Activated CD4-positive, CD25-positive, alpha-beta regulatory T cell treated with anti-CD3 and anti-CD28 coated beads, Interleukin-2, amount 50 U/mL, for 16 hours (primary cell): ENCODE results near the gene SMAP1.

Source experiments
- DNase-seq: peaks from one replicate; pipeline ENCODE4 v3.0.0-alpha.2; 2020; ENCODE audit warnings: low read depth, low spot score

The SMAP1 gene

DNA sequence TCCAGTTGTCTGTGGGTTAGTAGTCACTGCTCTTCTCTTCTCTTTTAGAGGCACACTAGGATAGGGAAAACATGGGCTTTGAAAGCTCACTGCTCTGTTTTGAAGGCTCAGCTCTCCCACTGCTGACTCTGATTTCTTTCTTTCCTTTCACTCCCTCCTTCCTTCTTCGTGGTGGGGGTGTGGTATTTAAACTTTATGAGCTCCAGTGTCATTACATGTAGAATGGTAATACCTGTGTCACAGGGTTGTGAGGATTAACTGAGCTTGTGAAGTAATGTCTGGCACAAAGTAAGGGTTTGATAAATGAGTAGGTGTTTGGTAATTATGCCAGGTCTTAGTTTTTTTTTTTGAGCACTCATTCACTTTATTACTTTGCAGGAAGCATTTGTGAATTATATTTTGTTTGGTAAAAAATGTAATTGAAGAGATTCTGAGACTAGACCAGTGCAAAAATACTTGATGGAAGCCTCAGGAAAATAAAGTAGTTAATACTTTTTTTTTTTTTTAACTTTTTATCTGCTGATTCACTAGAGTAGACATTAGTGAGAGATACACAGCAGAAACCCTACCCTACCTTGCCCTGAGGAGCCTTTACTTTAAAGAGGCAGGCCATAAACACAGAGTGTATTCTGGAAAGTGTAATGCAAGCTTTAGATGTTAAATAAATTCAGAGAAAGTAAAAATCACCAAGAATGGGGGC is 17.3 kb downstream of the SMAP1 start:
- no peak for DNase-seq

- no peak for DNase-seq
These were observed 18.0 kb downstream of the SMAP1 start for GRCh38 chr6:70685494-70686180.

- no peak for DNase-seq
These were observed 19.0 kb downstream of the SMAP1 start for GRCh38 chr6:70686548-70687133.

GRCh38 chr6:70693887-70694286 is 26.2 kb downstream of the SMAP1 start:
- no peak for DNase-seq

DNA sequence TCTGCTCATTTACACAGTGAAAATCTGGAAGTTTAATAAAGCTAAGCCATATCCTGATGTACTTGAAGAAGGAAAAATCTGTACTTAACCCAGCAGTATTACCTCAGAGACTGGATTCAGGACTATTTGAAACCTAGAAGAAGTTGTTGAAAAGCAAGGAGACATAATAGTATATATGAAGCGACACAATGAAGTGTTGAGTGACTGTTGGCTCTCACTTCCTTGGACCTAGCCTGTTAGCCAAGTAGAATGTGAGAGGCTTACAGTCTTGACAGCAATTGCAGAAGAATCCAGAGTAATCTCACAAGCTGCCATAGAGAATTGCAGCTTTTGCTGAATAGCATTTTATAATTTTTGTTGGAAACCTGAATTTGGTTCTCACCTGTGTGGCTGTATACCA is 26.7 kb downstream of the SMAP1 start:
- DNase-seq = no peak

DNA sequence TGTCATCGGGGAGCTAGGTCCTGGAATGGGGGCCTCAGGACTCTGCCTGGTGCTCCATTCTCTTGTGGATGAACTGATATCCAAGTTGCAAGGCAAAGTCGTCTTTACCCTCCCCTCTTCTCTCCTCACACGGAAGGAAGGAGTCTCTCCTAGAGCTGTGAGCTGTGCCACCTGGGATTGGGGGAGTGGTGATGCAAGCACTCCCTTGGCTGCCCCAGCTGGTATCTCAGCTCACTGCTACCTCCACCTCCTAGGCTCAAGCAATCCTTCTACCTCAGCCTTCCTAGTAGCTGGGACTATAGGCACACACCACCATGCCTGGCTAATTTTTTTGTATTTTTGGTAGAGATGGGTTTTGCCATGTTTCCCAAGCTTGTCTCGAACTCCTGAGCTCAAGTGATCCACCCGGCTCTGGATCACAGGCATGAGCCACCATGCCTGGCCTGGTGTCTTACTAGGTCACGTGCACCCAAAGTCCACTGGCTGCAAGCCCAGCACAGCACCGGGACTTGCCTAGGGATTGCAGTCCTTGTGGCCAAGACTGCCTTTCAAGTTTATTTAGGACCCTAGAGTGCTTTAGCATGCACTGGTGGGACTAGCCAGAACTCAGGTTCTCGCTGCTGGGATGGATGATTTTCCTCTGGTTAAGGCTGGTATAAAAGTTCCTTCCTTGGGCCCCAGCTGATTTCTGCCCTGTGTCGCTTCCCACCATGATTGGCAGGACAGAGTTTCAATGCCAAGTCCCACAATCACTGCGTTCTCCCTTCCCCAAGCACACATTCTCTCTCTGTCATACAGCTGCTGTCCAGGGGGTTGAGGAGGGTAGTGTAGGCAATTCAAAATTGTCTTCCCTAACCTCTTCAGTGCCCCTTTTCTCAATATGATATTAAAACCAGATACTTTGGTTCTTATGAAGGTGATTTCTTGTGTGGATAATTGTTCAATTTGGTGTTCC is 33.5 kb downstream of the SMAP1 start:
- DNase-seq = no peak

- DNase-seq = no peak
These were observed 38.1 kb downstream of the SMAP1 start for GRCh38 chr6:70705772-70706171.

DNA sequence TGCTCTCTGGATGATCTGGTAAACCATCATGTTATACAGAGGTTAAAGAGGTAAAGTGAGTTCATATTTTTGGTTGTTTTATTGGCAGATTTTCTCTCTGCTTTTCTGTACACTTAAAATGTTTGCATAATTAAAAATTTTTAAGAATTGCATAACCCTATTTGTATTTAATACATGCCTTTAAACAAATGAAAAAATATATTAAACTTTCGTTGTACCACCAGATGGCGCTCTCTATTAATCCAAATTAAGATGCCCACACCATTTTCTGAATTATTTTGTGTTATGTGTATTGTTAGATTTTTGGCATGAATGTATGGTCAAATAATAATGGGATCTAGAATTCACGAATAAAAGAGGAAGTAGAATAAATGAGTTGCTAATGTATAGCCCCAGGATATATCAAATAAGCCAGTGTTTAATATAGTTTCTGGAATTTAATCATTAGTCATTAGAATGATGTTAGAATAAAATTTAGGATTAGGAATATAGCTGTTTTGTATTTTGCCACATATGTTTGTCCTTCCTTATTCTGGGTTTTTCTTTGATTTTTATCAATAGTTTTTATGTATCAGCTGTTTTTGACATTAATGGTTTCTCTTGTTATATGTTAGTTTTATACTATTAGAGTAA is 38.9 kb downstream of the SMAP1 start:
- no peak for DNase-seq

- no peak for DNase-seq
These were observed 40.2 kb downstream of the SMAP1 start for GRCh38 chr6:70707893-70708292.

GRCh38 chr6:70708448-70708847 is 40.8 kb downstream of the SMAP1 start:
- no peak for DNase-seq

GRCh38 chr6:70709826-70710225 is 42.1 kb downstream of the SMAP1 start:
- DNase-seq = no peak

GRCh38 chr6:70714716-70715257 is 47.1 kb downstream of the SMAP1 start:
- DNase-seq = no peak

DNA sequence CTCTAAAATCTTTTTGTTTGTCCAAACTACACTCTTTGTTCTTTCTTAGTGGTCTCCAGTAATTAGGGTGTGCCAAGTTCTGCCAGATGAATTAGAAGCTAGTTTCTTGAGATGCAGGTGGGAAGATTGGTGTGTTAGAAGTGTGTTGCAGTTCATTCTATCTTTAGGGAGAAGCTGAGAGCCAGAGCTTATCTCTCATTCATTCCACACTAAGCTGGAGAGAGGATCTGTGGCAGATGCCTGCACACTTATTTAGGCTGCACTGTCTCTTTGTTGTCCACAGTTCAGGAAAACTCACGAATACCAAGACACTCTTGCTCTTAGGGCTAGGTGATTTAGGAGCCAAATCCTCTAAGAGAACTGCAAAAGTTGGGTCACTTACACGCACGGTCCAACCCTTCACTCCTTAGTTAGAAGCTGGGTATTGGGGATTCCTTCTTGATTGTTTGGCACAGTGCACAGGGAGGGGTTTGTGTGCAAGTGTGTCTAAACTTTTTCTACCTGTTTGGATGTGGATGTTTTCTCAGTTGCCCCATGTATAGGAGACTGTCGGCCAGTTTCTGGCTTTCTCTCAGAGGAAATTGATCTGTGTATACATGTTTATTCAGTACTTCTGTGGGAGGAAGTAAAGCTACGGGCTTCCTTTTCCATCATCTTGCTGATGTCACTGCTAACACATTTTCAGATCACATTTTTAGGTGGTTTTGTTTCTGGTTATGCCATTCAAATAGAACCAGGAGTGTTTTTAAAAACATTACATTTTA is 49.5 kb downstream of the SMAP1 start:
- DNase-seq = no peak

DNA sequence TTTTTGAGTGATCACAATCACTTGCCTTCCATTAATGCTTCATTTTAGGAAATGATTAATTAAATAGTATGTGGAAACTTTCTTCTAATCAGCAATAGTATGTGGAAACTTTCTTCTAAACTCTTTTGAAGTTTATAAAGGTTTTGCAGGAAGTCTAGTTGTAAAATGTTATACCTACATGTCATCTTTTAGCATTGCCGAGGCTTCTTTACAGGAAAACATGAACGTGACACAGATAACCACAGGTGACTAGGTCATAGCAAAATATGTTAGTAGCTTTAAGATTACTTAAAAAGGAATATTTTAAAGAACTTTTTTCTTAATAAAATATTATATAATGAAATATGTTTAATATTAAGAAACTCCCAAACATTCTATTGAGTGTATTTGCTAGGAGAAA is 56.8 kb downstream of the SMAP1 start:
- DNase-seq = no peak

GRCh38 chr6:70725817-70726415 is 58.2 kb downstream of the SMAP1 start:
- no peak for DNase-seq

DNA sequence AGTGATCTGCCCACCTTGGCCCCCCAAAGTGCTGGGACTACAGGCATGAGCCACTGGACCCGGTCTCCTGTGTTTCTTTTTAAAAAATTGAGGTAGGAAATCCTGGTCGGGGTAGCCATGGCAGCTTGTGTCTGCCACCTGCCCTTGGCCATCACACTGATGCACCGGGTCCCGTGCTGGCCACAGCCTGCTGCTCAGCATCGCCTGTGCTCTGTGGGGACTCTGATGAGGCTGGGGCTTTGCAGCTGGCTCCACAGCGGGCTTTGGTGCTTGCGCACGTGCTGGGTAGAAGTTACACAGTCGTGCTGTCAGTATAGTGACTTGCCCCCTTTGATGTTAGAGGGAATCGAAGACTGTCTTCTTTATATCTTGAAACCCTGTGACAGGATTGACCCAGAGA is 66.7 kb downstream of the SMAP1 start:
- no peak for DNase-seq

GRCh38 chr6:70734979-70735378 is 67.3 kb downstream of the SMAP1 start:
- DNase-seq = no peak

DNA sequence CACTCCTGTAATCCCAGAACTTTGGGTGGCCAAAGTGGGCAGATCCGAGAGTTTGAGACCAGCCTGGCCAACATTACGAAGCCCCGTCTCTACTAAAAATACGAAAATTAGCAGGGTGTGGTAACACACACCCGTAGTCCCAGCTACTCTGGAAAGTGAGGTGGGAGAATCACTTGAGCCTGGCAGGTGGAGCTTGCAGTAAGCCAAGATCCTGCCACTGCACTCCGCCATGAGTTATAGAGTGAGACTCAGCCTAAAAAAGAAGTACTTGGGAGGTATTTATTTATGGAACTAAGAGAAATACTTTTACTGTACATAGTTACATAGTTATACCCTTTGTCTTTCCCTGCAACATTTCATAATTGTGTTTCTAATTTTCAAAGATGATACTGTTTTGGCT is 67.8 kb downstream of the SMAP1 start:
- DNase-seq = no peak

- DNase-seq = no peak
These were observed 70.3 kb downstream of the SMAP1 start for GRCh38 chr6:70738028-70738427.

DNA sequence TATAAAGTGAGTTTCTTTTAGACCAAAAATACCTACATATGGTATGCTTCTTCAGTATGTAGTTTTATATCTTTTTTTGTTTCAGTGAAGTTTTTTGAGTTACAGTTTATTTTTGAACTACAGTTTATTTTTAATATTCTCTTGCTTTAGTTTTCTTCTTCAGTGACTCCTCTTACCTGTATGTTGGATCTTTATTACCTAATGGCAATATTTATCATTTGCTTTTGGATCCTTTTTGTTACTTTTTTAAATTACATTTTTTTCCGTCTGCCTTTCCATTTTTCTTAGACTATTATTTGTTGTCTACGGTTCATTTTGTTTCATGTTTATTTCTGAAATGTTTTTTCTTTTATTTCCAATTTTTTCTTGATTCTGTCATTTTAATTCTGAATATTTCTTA is 71.9 kb downstream of the SMAP1 start:
- no peak for DNase-seq
